ENCODE data around the gene UBC. TPM values are rescaled to one million over a fixed set of nuclear protein-coding genes. Genes with fewer than 3 reads are reported as not detected.

Gene UBC
- total and polyA plus RNA-seq, 9 of the 15 experiments (the other 6 are each of a cell fraction or from before 2014, with no cell fraction given) = 533 to 1,153 (median 813) TPM

DNA sequence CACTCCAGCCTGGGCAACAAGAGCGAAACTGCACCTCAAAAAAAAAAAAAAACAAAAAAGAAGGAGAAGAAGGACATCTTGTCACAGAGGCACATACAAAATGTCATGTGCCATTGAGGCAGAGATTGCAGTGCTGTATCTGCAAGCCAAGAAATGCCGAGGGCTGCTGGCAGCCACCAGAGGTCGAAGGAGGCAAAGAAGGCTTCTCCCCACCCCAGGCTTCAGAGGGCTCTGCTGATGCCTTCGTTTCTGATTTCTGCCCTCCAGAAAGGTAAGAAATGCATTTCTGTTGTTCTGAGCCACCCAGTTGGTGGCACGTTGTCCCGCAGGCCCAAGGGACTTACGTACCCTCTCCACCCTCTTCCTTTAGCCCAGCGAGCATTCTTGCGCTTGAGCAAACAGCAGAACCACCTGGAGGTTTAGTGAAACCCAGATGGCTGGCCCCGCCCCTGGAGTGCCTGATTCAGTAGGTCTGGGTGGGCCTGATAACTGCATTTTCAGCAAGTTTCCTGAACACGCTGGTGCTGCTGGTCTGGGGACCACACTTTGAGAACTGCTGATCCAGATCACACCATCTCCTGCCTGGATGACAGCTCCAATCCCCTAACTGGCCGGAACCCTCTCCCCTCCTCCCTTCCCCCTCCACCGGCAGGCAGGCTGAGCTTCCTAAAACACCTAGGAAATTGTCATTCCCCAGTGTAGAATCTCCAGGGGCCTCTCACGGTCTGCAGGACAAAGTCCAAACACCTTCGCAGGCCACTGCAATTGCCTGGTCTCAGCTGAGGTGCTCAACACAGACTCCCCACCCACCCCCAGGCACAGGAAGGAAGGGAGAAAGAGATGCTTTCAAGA is 29.6 kb downstream of the UBC start (continued):
- TF ChIP-seq ILK (tag; IDR thresholded peaks at IDR 0.05; ENCODE audit: borderline replicate concordance, low read depth) = no peak
- no peak for TF ChIP-seq NCOA2 (IDR thresholded peaks at IDR 0.05; ENCODE audit: partially characterized antibody in 2 of 2)
- TF ChIP-seq GATA2 (CRISPR knock-in tag; IDR thresholded peaks at IDR 0.05) = peak; percentile 86
- no peak for TF ChIP-seq ZFPM2 (CRISPR knock-in tag; IDR thresholded peaks at IDR 0.05)
- TF ChIP-seq PREB (CRISPR knock-in tag; IDR thresholded peaks at IDR 0.05) = 0 out of 2 replicates have a peak, but pooled peaks have one; percentile 33
- TF ChIP-seq, protein P1, sequence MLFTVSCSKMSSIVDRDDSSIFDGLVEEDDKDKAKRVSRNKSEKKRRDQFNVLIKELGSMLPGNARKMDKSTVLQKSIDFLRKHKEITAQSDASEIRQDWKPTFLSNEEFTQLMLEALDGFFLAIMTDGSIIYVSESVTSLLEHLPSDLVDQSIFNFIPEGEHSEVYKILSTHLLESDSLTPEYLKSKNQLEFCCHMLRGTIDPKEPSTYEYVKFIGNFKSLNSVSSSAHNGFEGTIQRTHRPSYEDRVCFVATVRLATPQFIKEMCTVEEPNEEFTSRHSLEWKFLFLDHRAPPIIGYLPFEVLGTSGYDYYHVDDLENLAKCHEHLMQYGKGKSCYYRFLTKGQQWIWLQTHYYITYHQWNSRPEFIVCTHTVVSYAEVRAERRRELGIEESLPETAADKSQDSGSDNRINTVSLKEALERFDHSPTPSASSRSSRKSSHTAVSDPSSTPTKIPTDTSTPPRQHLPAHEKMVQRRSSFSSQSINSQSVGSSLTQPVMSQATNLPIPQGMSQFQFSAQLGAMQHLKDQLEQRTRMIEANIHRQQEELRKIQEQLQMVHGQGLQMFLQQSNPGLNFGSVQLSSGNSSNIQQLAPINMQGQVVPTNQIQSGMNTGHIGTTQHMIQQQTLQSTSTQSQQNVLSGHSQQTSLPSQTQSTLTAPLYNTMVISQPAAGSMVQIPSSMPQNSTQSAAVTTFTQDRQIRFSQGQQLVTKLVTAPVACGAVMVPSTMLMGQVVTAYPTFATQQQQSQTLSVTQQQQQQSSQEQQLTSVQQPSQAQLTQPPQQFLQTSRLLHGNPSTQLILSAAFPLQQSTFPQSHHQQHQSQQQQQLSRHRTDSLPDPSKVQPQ (CRISPR knock-in tag; IDR thresholded peaks at IDR 0.05; ENCODE audit: borderline replicate concordance) = no peak
- no peak for TF ChIP-seq ZNF512 (tag; IDR thresholded peaks at IDR 0.05)
- TF ChIP-seq TAF15 (IDR thresholded peaks at IDR 0.05; ENCODE audit: low read depth, low read length) = no peak
- TF ChIP-seq, protein P2, sequence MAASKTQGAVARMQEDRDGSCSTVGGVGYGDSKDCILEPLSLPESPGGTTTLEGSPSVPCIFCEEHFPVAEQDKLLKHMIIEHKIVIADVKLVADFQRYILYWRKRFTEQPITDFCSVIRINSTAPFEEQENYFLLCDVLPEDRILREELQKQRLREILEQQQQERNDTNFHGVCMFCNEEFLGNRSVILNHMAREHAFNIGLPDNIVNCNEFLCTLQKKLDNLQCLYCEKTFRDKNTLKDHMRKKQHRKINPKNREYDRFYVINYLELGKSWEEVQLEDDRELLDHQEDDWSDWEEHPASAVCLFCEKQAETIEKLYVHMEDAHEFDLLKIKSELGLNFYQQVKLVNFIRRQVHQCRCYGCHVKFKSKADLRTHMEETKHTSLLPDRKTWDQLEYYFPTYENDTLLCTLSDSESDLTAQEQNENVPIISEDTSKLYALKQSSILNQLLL (CRISPR knock-in tag; IDR thresholded peaks at IDR 0.05; ENCODE audit: borderline replicate concordance) = no peak
- TF ChIP-seq SAP30 (IDR thresholded peaks at IDR 0.05; ENCODE audit: borderline replicate concordance, insufficient read depth, low read depth, low read length, poor library complexity, severe bottlenecking) = no peak
- TF ChIP-seq ZNF384 (IDR thresholded peaks at IDR 0.05; ENCODE audit: low read depth, low read length) = no peak
- TF ChIP-seq RBFOX2 (IDR thresholded peaks at IDR 0.05; ENCODE audit: low read depth, low read length) = peak; percentile 38; the same call in 1 of the 2 replicates
- TF ChIP-seq CBFA2T3 (IDR thresholded peaks at IDR 0.05) = peak; percentile 98
- no peak for TF ChIP-seq SMARCB1 (IDR thresholded peaks at IDR 0.05; ENCODE audit: insufficient read length, low read depth)
- TF ChIP-seq, protein P3, sequence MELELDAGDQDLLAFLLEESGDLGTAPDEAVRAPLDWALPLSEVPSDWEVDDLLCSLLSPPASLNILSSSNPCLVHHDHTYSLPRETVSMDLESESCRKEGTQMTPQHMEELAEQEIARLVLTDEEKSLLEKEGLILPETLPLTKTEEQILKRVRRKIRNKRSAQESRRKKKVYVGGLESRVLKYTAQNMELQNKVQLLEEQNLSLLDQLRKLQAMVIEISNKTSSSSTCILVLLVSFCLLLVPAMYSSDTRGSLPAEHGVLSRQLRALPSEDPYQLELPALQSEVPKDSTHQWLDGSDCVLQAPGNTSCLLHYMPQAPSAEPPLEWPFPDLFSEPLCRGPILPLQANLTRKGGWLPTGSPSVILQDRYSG (tag; conservative IDR thresholded peaks at IDR 0.05; ENCODE audit: low read depth) = 0 out of 2 replicates have a peak, but pooled peaks have one; percentile 30
- TF ChIP-seq KDM5B (IDR thresholded peaks at IDR 0.05; ENCODE audit: insufficient replicate concordance, low read depth, low read length) = no peak
- TF ChIP-seq HDAC8 (tag; IDR thresholded peaks at IDR 0.05) = no peak
- no peak for TF ChIP-seq ZNF239 (CRISPR knock-in tag; IDR thresholded peaks at IDR 0.05)

Data from K562 (cell line).